WTC11 (cell line): ENCODE measurements around the gene PYGB. TPM values are rescaled to one million over a fixed set of nuclear protein-coding genes. Genes with fewer than 3 reads are reported as not detected.
A peak's percentile ranks its signal among the peaks of the same experiment; 100 is the strongest.

Experiments used
- ATAC-seq: fragments of 200-7000 bp; cut with Tn5 transposase; 2 replicates; pipeline ENCODE4 v1.10.0; 2021; ENCODE audit warnings: mild to moderate bottlenecking, moderate library complexity
- CTCF ChIA-PET: fragments of 300-600 bp; sonication (Branson Sonifier 250); formaldehyde crosslinking; loops from one replicate; lab custom pipeline; 2021; ENCODE audit warnings: antibody characterized with exemption; lab: Charles Lee
- POLR2A ChIA-PET: fragments of 350-600 bp; sonication (Branson Sonifier 250); formaldehyde crosslinking; loops from one replicate; lab custom pipeline; 2021; ENCODE audit warnings: antibody characterized with exemption; lab: Charles Lee
- DNase-seq: peaks from one replicate; pipeline ENCODE4 v3.0.0; 2021; ENCODE audit warnings: low spot score
- H3K27ac Mint-ChIP-seq: 2 replicates; pipeline ENCODE4 v1.8.0; 2021; ENCODE audit warnings: mixed read lengths
- H3K27me3 Mint-ChIP-seq: 2 replicates; pipeline ENCODE4 v1.8.0; 2021; ENCODE audit warnings: low read depth, mild to moderate bottlenecking, moderate library complexity, mixed read lengths
- H3K36me3 Mint-ChIP-seq: 2 replicates; pipeline ENCODE4 v1.8.0; 2021; ENCODE audit warnings: mixed read lengths
- H3K4me1 Mint-ChIP-seq: 2 replicates; pipeline ENCODE4 v1.8.0; 2022; ENCODE audit warnings: mixed read lengths
- H3K4me3 Mint-ChIP-seq: 2 replicates; pipeline ENCODE4 v1.8.0; 2021; ENCODE audit warnings: mild to moderate bottlenecking, moderate library complexity, mixed read lengths
- H3K9me3 Mint-ChIP-seq: 2 replicates; pipeline ENCODE4 v1.8.0; 2021; ENCODE audit warnings: mixed read lengths
- CREB1 ChIP-seq: sonication (generic); formaldehyde crosslinking; IDR thresholded peaks from 2 replicates; pipeline ENCODE4 v1.8.0; 2023; ENCODE audit warnings: mild to moderate bottlenecking, missing genetic modification reagents
- CREM ChIP-seq: sonication (generic); formaldehyde crosslinking; IDR thresholded peaks from 2 replicates; pipeline ENCODE4 v1.8.1; 2022; ENCODE audit warnings: mild to moderate bottlenecking, missing genetic modification reagents, moderate library complexity
- EMX1 ChIP-seq: fragments of 250-450 bp; sonication (Bioruptor Pico); IDR thresholded peaks from 2 replicates; pipeline ENCODE4 v1.8.0; 2021; ENCODE audit warnings: mild to moderate bottlenecking
- ETV6 ChIP-seq: sonication (generic); formaldehyde crosslinking; IDR thresholded peaks from 2 replicates; pipeline ENCODE4 v1.8.1; 2022; ENCODE audit warnings: mild to moderate bottlenecking, missing genetic modification reagents
- MYBL2 ChIP-seq: sonication (generic); formaldehyde crosslinking; IDR thresholded peaks from 2 replicates; pipeline ENCODE4 v1.8.1; 2023; ENCODE audit warnings: mild to moderate bottlenecking, moderate library complexity, missing genetic modification reagents
- NFE2L1 ChIP-seq: sonication (generic); formaldehyde crosslinking; IDR thresholded peaks from 2 replicates; pipeline ENCODE4 v1.8.1; 2023; ENCODE audit warnings: missing genetic modification reagents
- NR2C2 ChIP-seq: sonication (generic); formaldehyde crosslinking; IDR thresholded peaks from 2 replicates; pipeline ENCODE4 v1.8.0; 2022; ENCODE audit warnings: mild to moderate bottlenecking, missing genetic modification reagents
- NR3C1 ChIP-seq: sonication (generic); formaldehyde crosslinking; conservative IDR thresholded peaks from 2 replicates; pipeline ENCODE4 v1.8.1; 2023; ENCODE audit warnings: low read depth, mild to moderate bottlenecking, missing genetic modification reagents
- SMAD4 ChIP-seq: sonication (generic); formaldehyde crosslinking; IDR thresholded peaks from 2 replicates; pipeline ENCODE4 v1.8.0; 2022; ENCODE audit warnings: mild to moderate bottlenecking, missing genetic modification reagents
- ZBTB21 ChIP-seq: sonication (generic); formaldehyde crosslinking; IDR thresholded peaks from 2 replicates; pipeline ENCODE4 v1.8.1; 2023; ENCODE audit warnings: mild to moderate bottlenecking, missing genetic modification reagents, borderline replicate concordance
- ZNF232 ChIP-seq: sonication (generic); formaldehyde crosslinking; IDR thresholded peaks from 2 replicates; pipeline ENCODE4 v1.8.0; 2022; ENCODE audit warnings: mild to moderate bottlenecking, missing genetic modification reagents
- total RNA-seq: library from RNA; stranded (reverse); gene quantifications from 3 replicates; pipeline ENCODE4 v1.2.3, GENCODE V29; 2021
- TF ChIP-seq, protein P1 (sequence below): sonication (generic); formaldehyde crosslinking; IDR thresholded peaks from 2 replicates; pipeline ENCODE4 v1.8.1; 2022; ENCODE audit warnings: mild to moderate bottlenecking, missing genetic modification reagents, moderate library complexity, borderline replicate concordance
- TF ChIP-seq, protein P2 (sequence below): sonication (generic); formaldehyde crosslinking; IDR thresholded peaks from 2 replicates; pipeline ENCODE4 v1.8.1; 2023; ENCODE audit warnings: mild to moderate bottlenecking, missing genetic modification reagents, borderline replicate concordance
- TF ChIP-seq, protein P3 (sequence below): sonication (generic); formaldehyde crosslinking; IDR thresholded peaks from 2 replicates; pipeline ENCODE4 v1.8.1; 2023; ENCODE audit warnings: mild to moderate bottlenecking, missing genetic modification reagents, moderate library complexity
- TF ChIP-seq, protein P4 (sequence below): fragments of 250-450 bp; sonication (Bioruptor Pico); conservative IDR thresholded peaks from 2 replicates; pipeline ENCODE4 v1.9.0; 2021; ENCODE audit warnings: mild to moderate bottlenecking
- TF ChIP-seq, protein P5 (sequence below): fragments of 250-450 bp; sonication (Bioruptor Pico); IDR thresholded peaks from 2 replicates; pipeline ENCODE4 v1.9.0; 2021; ENCODE audit warnings: moderate library complexity, mild to moderate bottlenecking, inconsistent platforms, borderline replicate concordance
- TF ChIP-seq, protein P6 (sequence below): sonication (generic); formaldehyde crosslinking; IDR thresholded peaks from 2 replicates; pipeline ENCODE4 v1.8.0; 2022; ENCODE audit warnings: missing genetic modification reagents

Gene PYGB
- total RNA-seq, 1 experiment from 2014 or later = 48.5 TPM

DNA sequence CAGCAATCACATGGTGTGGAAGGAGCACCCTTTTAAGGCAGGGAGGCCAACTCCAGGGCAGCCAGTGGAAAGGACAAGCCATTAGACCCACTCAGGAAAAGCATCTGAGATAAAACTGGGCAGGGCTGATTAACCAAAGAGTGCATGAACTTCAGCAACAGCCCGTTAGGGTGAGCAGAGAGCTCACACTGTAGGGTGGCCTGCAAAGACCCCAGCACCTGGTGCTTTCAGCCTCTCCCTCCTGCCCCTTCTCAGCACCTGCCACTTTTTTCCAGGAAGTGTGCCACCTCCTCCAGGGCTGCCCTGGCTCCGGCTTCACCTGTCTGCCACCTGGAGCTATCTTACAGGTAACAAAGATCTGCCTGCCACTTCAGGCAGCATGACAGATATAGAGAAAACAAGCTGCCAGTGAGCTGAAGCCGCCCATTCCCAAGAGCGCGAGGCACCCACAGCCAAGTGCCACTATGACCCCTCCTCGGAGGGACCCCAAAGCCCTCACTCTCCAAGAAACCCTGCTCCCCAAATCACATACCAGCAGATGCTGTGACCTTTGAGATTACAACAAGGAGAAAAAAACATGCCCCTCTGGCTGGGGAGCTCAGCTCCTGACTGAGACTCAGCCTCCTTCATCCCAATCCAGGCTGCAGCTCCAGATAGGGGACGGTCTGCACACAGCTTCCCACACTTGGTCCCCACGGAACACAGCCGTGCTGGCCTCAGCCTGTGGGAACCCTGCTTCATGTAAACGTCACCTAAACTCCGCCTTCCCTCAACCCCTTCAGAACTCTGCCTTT, 71.6 kb downstream of the PYGB start (continued):
- TF ChIP-seq, protein P1, sequence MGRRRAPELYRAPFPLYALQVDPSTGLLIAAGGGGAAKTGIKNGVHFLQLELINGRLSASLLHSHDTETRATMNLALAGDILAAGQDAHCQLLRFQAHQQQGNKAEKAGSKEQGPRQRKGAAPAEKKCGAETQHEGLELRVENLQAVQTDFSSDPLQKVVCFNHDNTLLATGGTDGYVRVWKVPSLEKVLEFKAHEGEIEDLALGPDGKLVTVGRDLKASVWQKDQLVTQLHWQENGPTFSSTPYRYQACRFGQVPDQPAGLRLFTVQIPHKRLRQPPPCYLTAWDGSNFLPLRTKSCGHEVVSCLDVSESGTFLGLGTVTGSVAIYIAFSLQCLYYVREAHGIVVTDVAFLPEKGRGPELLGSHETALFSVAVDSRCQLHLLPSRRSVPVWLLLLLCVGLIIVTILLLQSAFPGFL (CRISPR knock-in tag) = no peak
- TF ChIP-seq CREM (no peak), ZBTB21 (no peak), ETV6 (CRISPR knock-in tag) (no peak)

DNA sequence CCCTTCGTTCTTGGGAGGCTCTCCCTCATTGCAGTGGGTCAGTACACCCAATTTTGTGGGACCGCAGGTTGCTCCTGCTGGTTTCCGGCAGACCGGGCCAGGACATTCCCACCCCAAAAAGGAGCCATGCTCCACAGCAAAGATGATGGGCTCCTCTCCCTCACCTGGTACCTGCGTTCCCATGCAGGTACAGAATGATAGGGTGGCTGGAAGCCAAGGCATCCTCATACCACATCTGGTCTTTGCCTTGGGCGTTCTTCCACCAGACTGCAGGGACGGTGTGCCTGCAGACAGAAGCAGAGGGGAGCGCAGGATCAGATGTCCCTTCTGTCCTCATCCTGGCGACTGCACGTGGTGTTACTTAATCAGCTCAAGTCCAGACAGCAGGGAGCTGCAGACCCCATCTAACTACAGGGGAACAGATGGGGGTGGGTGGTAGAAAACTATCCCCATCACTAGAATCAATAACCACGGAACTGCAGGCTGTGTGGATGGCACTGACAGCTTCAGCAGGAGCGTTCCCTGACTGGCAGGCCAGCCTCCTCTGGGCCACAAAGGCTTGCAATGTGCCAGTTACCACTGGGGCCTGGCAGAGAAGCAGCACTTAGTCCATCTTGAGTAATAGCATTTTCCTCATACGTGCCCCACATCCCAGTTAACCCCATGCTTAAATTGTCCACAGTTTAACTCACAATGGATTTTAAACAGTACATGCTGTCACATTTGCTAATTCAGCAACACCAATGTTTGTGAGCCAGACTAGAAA, 72.3 kb downstream of the PYGB start:
- ChIA-PET CTCF (interaction anchor here (1.3 kb wide), 1 partner anchor 79 kb away, joined by 7 read pairs; no protein-coding TSS in a partner anchor), POLR2A (no interaction called here)
- no peak for ATAC-seq
- no peaks in the 10 kb centered on the region for H3K9me3 Mint-ChIP-seq
- peak; percentile 3 for DNase-seq
- H3K4me3 Mint-ChIP-seq = no peak overlapping the region
- TF ChIP-seq, protein P2, sequence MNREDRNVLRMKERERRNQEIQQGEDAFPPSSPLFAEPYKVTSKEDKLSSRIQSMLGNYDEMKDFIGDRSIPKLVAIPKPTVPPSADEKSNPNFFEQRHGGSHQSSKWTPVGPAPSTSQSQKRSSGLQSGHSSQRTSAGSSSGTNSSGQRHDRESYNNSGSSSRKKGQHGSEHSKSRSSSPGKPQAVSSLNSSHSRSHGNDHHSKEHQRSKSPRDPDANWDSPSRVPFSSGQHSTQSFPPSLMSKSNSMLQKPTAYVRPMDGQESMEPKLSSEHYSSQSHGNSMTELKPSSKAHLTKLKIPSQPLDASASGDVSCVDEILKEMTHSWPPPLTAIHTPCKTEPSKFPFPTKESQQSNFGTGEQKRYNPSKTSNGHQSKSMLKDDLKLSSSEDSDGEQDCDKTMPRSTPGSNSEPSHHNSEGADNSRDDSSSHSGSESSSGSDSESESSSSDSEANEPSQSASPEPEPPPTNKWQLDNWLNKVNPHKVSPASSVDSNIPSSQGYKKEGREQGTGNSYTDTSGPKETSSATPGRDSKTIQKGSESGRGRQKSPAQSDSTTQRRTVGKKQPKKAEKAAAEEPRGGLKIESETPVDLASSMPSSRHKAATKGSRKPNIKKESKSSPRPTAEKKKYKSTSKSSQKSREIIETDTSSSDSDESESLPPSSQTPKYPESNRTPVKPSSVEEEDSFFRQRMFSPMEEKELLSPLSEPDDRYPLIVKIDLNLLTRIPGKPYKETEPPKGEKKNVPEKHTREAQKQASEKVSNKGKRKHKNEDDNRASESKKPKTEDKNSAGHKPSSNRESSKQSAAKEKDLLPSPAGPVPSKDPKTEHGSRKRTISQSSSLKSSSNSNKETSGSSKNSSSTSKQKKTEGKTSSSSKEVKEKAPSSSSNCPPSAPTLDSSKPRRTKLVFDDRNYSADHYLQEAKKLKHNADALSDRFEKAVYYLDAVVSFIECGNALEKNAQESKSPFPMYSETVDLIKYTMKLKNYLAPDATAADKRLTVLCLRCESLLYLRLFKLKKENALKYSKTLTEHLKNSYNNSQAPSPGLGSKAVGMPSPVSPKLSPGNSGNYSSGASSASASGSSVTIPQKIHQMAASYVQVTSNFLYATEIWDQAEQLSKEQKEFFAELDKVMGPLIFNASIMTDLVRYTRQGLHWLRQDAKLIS (CRISPR knock-in tag) = no peak
- no peak for TF ChIP-seq ZNF232
- no peak for TF ChIP-seq MYBL2 (CRISPR knock-in tag)
- no peak for TF ChIP-seq SMAD4
- TF ChIP-seq, protein P3, sequence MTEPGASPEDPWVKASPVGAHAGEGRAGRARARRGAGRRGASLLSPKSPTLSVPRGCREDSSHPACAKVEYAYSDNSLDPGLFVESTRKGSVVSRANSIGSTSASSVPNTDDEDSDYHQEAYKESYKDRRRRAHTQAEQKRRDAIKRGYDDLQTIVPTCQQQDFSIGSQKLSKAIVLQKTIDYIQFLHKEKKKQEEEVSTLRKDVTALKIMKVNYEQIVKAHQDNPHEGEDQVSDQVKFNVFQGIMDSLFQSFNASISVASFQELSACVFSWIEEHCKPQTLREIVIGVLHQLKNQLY (CRISPR knock-in tag) = no peak
- no peak for TF ChIP-seq NR3C1 (CRISPR knock-in tag)
- TF ChIP-seq ZBTB21 = no peak
- TF ChIP-seq NR2C2 (CRISPR knock-in tag) = no peak
- TF ChIP-seq, protein P4, sequence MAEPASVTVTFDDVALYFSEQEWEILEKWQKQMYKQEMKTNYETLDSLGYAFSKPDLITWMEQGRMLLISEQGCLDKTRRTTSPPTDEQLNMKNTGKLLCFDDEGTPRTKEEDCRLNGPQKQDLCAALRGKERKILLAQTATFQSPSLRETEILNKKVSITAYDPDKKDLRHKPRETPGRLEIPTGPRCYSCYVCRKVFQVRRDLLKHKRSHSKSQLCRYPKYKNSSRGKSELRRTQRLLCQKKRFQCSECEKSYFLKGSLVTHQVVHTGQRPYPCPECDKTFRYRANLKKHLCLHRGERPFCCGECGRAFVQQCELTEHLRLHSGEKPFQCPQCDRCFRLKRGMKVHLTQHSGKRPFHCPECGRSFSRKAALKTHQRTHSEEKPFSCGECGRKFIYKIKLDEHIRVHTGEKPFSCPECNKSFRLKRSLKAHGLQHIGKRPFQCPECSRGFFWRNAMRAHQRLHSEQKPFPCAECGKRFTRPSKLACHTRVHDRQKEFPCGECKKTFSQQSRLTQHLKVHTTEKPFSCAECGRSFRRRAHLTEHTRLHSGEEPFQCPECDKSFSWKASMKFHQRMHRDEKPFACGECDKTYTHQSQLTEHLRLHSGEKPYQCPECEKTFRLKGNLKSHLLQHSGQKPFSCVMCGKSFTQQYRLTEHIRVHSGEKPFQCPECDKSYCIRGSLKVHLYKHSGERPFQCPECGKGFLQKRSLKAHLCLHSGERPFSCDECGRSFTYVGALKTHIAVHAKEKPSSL (CRISPR knock-in tag) = no peak
- H3K4me1 Mint-ChIP-seq = peaks cover 22% of the 10 kb centered on the region
- H3K36me3 Mint-ChIP-seq = peaks cover 31% of the 10 kb centered on the region
- peak overlapping the region; percentile 71; the same call in 1 of the 2 replicates for H3K27ac Mint-ChIP-seq
- H3K27me3 Mint-ChIP-seq = no peaks in the 10 kb centered on the region

DNA sequence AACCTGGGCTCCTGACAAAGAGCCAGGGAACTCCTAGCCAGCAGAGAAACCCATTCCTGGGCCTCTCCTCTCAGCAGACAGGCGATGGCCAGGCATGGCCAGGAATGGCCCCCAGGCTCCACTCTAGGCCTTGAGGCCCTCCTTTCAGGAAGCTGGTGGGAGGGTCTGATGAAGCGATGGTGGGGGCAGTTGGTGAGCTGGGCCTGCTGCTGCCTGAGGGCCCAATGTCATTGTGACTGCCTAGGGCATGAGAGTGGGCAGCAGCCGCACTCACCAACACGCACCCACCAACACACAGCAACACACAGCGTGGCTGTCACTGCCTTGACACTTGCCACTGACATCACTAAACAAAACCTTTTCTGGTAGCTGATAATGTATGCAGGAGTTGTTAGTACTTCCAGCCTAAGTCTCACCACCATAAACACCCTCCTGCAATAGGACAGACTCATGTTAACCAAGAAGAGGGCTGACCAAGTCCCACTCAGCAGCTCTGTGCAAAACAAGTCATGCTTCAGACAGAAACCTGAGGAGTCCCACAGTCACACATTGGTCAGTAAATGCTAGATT, 73.5 kb downstream of the PYGB start:
- Mint-ChIP-seq H3K27ac (no peak overlapping the region; the same call in 1 of the 2 replicates), H3K27me3 (no peaks in the 10 kb centered on the region), H3K4me1 (peaks cover 28% of the 10 kb centered on the region), H3K36me3 (peaks cover 32% of the 10 kb centered on the region), H3K9me3 (no peaks in the 10 kb centered on the region), H3K4me3 (no peak overlapping the region)
- CTCF ChIA-PET = interaction anchor here (0.5 kb wide), 1 partner anchor 334 kb away, joined by 6 read pairs; no protein-coding TSS in a partner anchor
- ATAC-seq = no peak
- POLR2A ChIA-PET = no interaction called here
- DNase-seq = no peak
- TF ChIP-seq NFE2L1 (CRISPR knock-in tag) = no peak
- TF ChIP-seq, protein P5, sequence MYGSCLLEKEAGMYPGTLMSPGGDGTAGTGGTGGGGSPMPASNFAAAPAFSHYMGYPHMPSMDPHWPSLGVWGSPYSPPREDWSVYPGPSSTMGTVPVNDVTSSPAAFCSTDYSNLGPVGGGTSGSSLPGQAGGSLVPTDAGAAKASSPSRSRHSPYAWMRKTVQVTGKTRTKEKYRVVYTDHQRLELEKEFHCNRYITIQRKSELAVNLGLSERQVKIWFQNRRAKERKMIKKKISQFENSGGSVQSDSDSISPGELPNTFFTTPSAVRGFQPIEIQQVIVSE (CRISPR knock-in tag) = no peak
- no peak for TF ChIP-seq EMX1 (CRISPR knock-in tag)
- TF ChIP-seq CREB1 (CRISPR knock-in tag) = no peak
- TF ChIP-seq, protein P6, sequence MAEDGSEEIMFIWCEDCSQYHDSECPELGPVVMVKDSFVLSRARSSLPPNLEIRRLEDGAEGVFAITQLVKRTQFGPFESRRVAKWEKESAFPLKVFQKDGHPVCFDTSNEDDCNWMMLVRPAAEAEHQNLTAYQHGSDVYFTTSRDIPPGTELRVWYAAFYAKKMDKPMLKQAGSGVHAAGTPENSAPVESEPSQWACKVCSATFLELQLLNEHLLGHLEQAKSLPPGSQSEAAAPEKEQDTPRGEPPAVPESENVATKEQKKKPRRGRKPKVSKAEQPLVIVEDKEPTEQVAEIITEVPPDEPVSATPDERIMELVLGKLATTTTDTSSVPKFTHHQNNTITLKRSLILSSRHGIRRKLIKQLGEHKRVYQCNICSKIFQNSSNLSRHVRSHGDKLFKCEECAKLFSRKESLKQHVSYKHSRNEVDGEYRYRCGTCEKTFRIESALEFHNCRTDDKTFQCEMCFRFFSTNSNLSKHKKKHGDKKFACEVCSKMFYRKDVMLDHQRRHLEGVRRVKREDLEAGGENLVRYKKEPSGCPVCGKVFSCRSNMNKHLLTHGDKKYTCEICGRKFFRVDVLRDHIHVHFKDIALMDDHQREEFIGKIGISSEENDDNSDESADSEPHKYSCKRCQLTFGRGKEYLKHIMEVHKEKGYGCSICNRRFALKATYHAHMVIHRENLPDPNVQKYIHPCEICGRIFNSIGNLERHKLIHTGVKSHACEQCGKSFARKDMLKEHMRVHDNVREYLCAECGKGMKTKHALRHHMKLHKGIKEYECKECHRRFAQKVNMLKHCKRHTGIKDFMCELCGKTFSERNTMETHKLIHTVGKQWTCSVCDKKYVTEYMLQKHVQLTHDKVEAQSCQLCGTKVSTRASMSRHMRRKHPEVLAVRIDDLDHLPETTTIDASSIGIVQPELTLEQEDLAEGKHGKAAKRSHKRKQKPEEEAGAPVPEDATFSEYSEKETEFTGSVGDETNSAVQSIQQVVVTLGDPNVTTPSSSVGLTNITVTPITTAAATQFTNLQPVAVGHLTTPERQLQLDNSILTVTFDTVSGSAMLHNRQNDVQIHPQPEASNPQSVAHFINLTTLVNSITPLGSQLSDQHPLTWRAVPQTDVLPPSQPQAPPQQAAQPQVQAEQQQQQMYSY = no peak
